ENCODE data around the gene TMEM185B. TPM values are rescaled to one million over a fixed set of nuclear protein-coding genes. Genes with fewer than 3 reads are reported as not detected.

Gene TMEM185B
- total and polyA plus RNA-seq, 5 experiments from 2014 or later: 12.7 to 20.5 (median 16.7) TPM

DNA sequence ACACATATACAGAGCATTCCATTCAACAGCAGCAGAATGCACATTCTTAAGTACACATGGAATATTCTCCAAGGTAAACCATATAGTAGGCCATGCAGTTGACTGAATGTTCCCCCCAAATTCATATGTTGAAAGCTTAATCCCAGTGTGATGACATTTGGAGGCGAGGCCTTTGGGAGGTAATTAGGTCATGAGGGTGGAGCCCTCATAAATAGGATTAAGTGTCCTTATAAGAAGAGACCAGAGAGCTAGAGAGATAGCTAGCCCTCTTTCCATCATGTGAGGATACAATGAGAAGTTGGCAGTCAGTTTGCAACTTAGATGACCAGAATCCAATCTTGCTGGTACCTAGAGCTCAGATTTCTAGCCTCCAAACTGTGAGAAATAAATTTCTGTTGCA, 27.6 kb downstream of the TMEM185B start:
- Mint-ChIP-seq H3K4me3 (no peak overlapping the region), H3K27ac (no peak overlapping the region), H3K36me3 (peaks cover 0 to 31% (median 27%) of the 10 kb centered on the region in 3 donors), H3K9me3 (peaks cover 10 to 54% (median 32%) of the 10 kb centered on the region in 9 donors), H3K4me1 (no peaks in the 10 kb centered on the region), H3K27me3 (peaks cover 0 to 1% (median 0%) of the 10 kb centered on the region in 5 donors)
- POLR2A ChIA-PET: interaction anchor here (1.0 to 1.9 kb wide), 2 partner anchors 11 to 19 kb away, joined by 3 to 6 read pairs; no protein-coding TSS in a partner anchor
- ATAC-seq: no peak
- no peak for DNase-seq

DNA sequence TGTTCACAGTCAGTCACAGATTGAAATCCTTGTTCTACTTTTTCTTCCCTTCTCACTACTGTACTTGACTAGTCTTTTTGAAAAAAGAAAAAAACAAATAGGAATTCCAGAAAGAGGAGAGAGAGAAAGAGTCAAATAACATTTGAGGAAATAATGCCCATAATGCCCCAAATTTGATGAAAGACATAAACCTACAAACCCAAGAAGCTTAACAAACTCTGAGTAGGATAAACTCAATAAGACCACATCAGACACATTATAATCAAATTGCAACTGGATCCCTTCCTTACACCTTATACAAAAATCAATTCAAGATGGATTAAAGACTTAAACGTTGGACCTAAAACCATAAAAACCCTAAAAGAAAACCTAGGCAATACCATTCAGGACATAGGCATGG, 30.9 kb downstream of the TMEM185B start:
- POLR2A ChIA-PET: no interaction called here
- no peak overlapping the region for H3K4me3 Mint-ChIP-seq
- DNase-seq (no peak), ATAC-seq (no peak)
- peaks cover 7 to 55% (median 32%) of the 10 kb centered on the region in 9 donors for H3K9me3 Mint-ChIP-seq
- H3K4me1 Mint-ChIP-seq: no peaks in the 10 kb centered on the region
- H3K36me3 Mint-ChIP-seq: peaks cover 0 to 35% (median 24%) of the 10 kb centered on the region in 3 donors
- no peak overlapping the region for H3K27ac Mint-ChIP-seq
- H3K27me3 Mint-ChIP-seq: no peaks in the 10 kb centered on the region

DNA sequence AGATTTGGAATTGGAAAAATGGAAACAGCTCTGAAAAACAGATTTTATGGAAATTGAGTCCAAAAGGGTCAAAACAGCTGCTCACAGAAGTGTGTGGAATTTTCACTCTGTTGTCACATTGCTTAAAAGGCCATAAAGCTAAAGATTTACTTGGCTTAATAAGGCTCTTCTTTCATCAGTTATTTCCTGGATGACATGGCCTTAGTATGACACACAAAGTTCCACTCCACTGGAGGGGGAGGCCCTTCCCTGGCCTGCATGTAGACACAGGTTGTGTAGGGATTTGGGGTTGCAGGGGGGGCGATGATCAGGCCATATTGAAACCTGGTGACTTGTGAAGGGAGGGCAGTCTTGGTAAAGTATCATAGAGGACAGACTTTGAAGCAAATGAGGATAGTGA, 34.0 kb downstream of the TMEM185B start:
- Mint-ChIP-seq H3K4me1 (no peaks in the 10 kb centered on the region), H3K4me3 (no peak overlapping the region), H3K9me3 (peaks cover 2 to 39% (median 21%) of the 10 kb centered on the region in 9 donors), H3K27me3 (no peaks in the 10 kb centered on the region), H3K36me3 (peaks cover 0 to 38% (median 27%) of the 10 kb centered on the region in 3 donors), H3K27ac (no peak overlapping the region)
- ATAC-seq (no peak), DNase-seq (no peak)
- POLR2A ChIA-PET: interaction anchor here (0.7 kb wide), 1 partner anchor 254 kb away, joined by 3 read pairs; no protein-coding TSS in a partner anchor

DNA sequence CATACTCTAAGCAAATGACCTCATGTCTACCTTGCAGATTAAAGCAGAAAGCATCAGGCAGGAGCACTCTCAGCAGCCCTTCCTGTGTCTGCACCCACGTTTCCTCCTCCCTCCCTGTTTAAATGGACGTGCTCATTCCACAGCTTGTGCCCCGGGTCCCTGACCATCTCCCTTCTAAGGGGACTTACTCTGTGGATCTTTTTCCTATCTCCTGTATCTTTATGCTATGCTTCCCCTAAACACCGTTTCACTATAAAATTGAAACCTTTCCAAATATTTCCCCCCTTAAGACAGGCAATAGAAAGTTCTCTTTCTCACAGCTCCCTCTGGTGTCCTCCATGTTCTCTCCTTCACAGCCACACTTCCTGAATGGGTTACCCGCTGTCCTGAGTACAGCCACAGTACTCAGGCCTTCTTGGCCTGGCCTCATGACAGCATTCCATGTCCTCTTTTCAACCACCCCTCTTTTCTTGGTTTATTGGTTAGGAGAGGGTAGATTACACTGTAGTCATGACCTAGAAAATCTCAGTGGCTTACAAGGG, 41.1 kb downstream of the TMEM185B start:
- peaks cover 0 to 9% (median 7%) of the 10 kb centered on the region in 3 donors for H3K36me3 Mint-ChIP-seq
- H3K9me3 Mint-ChIP-seq: no peaks in the 10 kb centered on the region
- ATAC-seq (no peak), DNase-seq (peak in 2 of 10 donors; percentile 13 to 19)
- peak overlapping the region; percentile 56 to 93 (median 88) for H3K27ac Mint-ChIP-seq
- H3K4me1 Mint-ChIP-seq: peaks cover 32 to 60% (median 56%) of the 10 kb centered on the region in 4 donors
- POLR2A ChIA-PET: interaction anchor here (0.8 kb wide), 1 partner anchor 131 kb away, joined by 3 read pairs; no protein-coding TSS in a partner anchor
- peak overlapping the region; percentile 58 to 85 (median 76) for H3K4me3 Mint-ChIP-seq
- H3K27me3 Mint-ChIP-seq: no peaks in the 10 kb centered on the region

DNA sequence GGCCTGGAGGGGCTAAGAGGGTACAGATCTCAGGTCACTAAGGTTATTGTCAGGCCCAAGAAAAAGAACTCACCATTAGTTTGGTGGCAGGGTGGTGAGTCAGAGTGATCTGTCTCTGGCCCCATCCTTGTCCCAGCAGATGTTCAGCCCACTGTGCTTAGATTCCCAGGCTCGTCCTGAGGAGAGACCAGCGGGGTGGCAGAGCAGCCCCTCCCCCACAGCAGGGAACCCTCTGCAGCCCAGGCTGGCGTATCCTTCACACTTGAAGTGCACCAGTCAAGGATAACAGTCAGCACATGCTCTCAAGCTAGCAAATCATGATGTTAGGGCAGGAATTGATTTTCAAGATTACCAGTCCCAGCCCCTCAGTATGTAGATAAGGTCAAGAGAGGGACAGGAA, 43.1 kb downstream of the TMEM185B start:
- POLR2A ChIA-PET: no interaction called here
- DNase-seq: no peak
- no peak for ATAC-seq
- Mint-ChIP-seq H3K27ac (peak overlapping the region in 8 of 10 donors; percentile 0 to 96 (median 57)), H3K4me3 (peak overlapping the region in 2 of 10 donors; percentile 15 to 30), H3K9me3 (no peaks in the 10 kb centered on the region), H3K27me3 (no peaks in the 10 kb centered on the region), H3K36me3 (peaks cover 0 to 5% (median 1%) of the 10 kb centered on the region in 3 donors), H3K4me1 (peaks cover 35 to 78% (median 74%) of the 10 kb centered on the region in 4 donors)

DNA sequence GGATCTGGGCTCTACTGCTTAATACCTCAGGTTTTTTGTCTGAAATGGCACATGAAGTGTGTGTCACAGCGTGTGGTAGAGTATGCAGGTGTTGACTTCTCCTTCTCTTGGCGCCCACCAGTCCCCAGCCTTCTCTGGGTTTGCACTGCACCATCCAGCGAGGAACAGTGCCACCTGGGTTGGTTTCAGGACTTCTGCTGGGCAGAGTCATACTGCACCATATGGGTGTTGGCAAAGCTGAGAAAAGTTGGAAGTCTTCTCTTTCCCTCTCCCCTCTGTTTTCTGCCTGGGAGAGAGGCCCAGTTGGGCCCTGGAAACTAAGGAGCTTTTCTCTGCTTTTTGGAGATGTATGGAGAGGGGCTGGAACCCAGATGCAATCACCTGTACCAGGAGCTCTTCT, 43.8 kb downstream of the TMEM185B start:
- Mint-ChIP-seq H3K4me1 (peaks cover 35 to 83% (median 77%) of the 10 kb centered on the region in 4 donors), H3K36me3 (peaks cover 0 to 5% (median 0%) of the 10 kb centered on the region in 3 donors), H3K4me3 (peak overlapping the region in 5 of 10 donors; percentile 4 to 34 (median 23)), H3K9me3 (no peaks in the 10 kb centered on the region), H3K27ac (peak overlapping the region in 8 of 10 donors; percentile 59 to 96 (median 74)), H3K27me3 (no peaks in the 10 kb centered on the region)
- POLR2A ChIA-PET: no interaction called here
- ATAC-seq (no peak), DNase-seq (no peak)

DNA sequence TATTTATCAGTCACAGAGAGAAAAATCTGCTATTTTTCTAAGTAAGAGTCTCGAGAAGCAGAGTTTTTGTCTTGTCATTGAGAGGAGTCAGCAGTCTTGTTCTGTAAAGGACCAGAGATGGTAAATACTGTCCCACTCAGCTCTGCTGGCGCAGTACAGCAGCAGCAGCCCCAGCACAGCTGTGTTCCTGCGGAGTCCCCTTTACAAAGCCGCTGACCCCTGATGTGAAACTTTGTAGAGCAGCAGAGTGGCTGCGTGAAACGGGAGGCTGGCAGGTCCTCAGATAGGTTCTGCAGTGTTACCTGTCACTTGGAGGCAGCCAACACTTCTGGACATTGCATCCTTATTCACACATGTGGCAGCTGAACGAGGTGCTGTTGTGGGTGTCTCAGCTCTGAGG, 45.2 kb downstream of the TMEM185B start:
- no peak for ATAC-seq
- DNase-seq: peak in 1 of 10 donors; percentile 9
- POLR2A ChIA-PET: interaction anchor here (0.5 to 2.9 kb wide), 10 partner anchors 36 to 537 kb away, joined by 3 to 30 read pairs (median 4); partner anchors contain the start of genes RALB, TMEM177 and TMEM185B

DNA sequence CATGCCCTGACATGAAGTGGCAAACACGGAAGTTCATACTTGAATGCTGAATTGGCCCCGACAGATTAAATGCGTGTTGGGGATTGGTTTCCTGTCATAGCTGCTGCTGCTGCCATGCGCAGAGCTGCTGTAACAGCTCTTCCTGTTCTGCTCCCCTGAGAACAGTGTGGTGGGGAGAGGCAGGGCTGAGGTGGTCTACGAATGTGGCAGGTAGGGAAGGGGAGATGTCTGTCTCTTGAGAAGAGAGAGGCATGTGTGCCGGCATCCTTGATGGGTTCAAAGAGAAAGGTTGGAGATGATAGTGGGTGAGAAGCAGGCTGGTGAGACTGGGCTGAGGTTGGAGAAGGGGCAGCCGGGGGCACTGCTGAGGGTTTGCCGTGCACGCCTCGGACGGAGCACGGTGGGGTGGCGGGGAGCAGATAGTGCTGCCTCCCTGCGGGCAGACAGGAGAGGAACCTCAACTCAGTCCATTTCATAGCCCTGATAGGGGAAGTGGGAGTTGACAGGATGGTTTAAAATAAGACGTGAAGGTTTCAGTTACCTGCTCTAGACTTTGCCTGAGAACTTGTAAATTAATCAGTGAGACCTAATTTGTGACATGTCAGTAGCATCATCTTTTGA, 46.1 kb downstream of the TMEM185B start:
- no peaks in the 10 kb centered on the region for H3K9me3 Mint-ChIP-seq
- DNase-seq (peak; percentile 57 to 92 (median 82)), ATAC-seq (peak; percentile 93 to 94)
- no peaks in the 10 kb centered on the region for H3K36me3 Mint-ChIP-seq
- peaks cover 22 to 69% (median 61%) of the 10 kb centered on the region in 4 donors for H3K4me1 Mint-ChIP-seq
- POLR2A ChIA-PET: interaction anchor here (0.6 to 2.9 kb wide), 23 partner anchors 19 to 536 kb away, joined by 3 to 30 read pairs (median 4); partner anchors contain the start of genes EPB41L5, PTPN4, RALB and TMEM177
- H3K27ac Mint-ChIP-seq: peak overlapping the region; percentile 95 to 99 (median 96)
- peak overlapping the region; percentile 84 to 99 (median 94) for H3K4me3 Mint-ChIP-seq
- no peaks in the 10 kb centered on the region for H3K27me3 Mint-ChIP-seq

More for the DNA sequence above, 45.2 kb downstream of the TMEM185B start:
- Mint-ChIP-seq H3K36me3 (peaks cover 0 to 1% (median 0%) of the 10 kb centered on the region in 3 donors), H3K27ac (peak overlapping the region; percentile 11 to 99 (median 96)), H3K9me3 (no peaks in the 10 kb centered on the region), H3K4me3 (peak overlapping the region; percentile 78 to 99 (median 94)), H3K4me1 (peaks cover 26 to 75% (median 68%) of the 10 kb centered on the region in 4 donors), H3K27me3 (no peaks in the 10 kb centered on the region)

DNA sequence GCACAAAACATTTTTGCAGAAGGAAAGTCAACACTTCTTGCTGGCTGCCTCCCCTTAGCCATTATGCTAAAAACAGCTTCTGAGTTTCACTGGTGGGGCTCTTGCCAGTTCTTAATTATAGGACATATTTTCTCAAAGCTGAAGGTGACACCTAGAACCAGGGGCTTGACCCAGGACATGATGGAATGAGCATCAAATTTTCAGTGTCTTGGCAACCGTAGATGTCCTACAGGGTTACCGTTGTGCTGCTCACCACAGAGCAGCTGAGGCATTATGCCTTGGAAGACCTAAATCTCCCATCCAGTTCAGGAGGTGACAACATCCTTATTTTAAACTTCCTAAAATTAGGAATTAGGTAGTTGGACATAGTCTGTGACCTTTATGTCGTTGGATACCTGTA, 46.7 kb downstream of the TMEM185B start:
- peak in 1 of 2 donors; percentile 4 for ATAC-seq
- DNase-seq: no peak
- H3K4me1 Mint-ChIP-seq: peaks cover 16 to 63% (median 55%) of the 10 kb centered on the region in 4 donors
- H3K27me3 Mint-ChIP-seq: no peaks in the 10 kb centered on the region
- H3K9me3 Mint-ChIP-seq: no peaks in the 10 kb centered on the region
- no peaks in the 10 kb centered on the region for H3K36me3 Mint-ChIP-seq
- peak overlapping the region; percentile 95 to 99 (median 96) for H3K27ac Mint-ChIP-seq
- peak overlapping the region in 9 of 10 donors; percentile 84 to 99 (median 95) for H3K4me3 Mint-ChIP-seq
- POLR2A ChIA-PET: interaction anchor here (0.7 to 2.9 kb wide), 20 partner anchors 19 to 503 kb away, joined by 3 to 30 read pairs (median 4); partner anchors contain the start of genes EPB41L5, PTPN4, RALB and TMEM177

DNA sequence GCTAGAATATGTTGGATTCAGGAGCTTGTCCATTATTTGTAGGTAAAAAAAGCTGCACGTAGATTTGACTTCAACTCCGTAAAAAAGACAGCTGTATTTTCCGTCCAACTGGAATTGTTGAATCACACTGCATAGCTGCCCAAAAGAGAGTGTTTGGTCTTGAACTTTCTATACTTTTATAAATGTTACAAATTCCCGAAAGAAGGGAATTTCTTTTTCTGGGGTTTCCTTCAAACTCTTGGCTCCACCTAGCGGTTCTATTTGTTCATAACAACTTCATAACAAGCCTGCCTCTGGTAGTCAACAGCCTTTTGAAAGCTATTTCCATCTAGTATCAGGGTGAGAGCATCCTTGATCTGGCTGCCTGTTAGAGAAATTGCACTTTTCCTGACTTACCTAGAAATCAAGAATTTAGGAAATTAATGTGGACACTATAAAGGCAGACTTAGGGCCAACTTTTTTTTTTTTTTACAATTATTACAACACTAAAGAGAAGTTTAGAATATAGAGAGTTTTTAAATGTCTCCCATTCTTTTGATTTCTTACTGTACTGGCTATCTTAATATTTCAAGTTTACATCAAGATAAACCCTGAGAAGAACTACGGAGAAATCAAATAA, 48.1 kb downstream of the TMEM185B start:
- POLR2A ChIA-PET: interaction anchor here (0.5 to 2.9 kb wide), 11 partner anchors 48 to 1474 kb away, joined by 3 to 30 read pairs (median 4); partner anchors contain the start of genes CLASP1, EPB41L5, PTPN4 and TMEM177
- DNase-seq: peak in 5 of 10 donors; percentile 25 to 63 (median 55)
- H3K27me3 Mint-ChIP-seq: no peaks in the 10 kb centered on the region
- peaks cover 0 to 2% (median 0%) of the 10 kb centered on the region in 3 donors for H3K36me3 Mint-ChIP-seq
- peak overlapping the region in 1 of 10 donors; percentile 5 for H3K4me3 Mint-ChIP-seq
- no peaks in the 10 kb centered on the region for H3K9me3 Mint-ChIP-seq
- peaks cover 13 to 53% (median 47%) of the 10 kb centered on the region in 4 donors for H3K4me1 Mint-ChIP-seq
- H3K27ac Mint-ChIP-seq: peak overlapping the region; percentile 49 to 98 (median 88)
- ATAC-seq: no peak
